Left ventricle myocardium inferior (tissue), 1 donor: ENCODE results near the gene LRRC53. TPM values are rescaled to one million over a fixed set of nuclear protein-coding genes. Genes with fewer than 3 reads are reported as not detected.
A peak's percentile ranks its signal among the peaks of the same experiment; 100 is the strongest.

Source experiments
- DNase-seq: peaks from one replicate; pipeline ENCODE4 v3.0.0-alpha.2; 2020
- H3K27ac ChIP-seq: fragments of 200-600 bp; replicated peaks from 2 replicates; pipeline ENCODE4 v1.8.0; 2021
- H3K27me3 ChIP-seq: fragments of 200-600 bp; 2 replicates; pipeline ENCODE4 v1.8.0; 2021; ENCODE audit warnings: low read depth
- H3K36me3 ChIP-seq: fragments of 200-600 bp; 2 replicates; pipeline ENCODE4 v1.8.0; 2021
- H3K4me1 ChIP-seq: fragments of 200-600 bp; 2 replicates; pipeline ENCODE4 v1.8.0; 2021
- H3K4me3 ChIP-seq: fragments of 200-600 bp; 2 replicates; pipeline ENCODE4 v1.8.0; 2021; ENCODE audit warnings: mild to moderate bottlenecking, moderate library complexity
- H3K9me3 ChIP-seq: fragments of 200-600 bp; replicated peaks from 2 replicates; pipeline ENCODE4 v1.8.0; 2021
- CTCF ChIP-seq: fragments of 200-600 bp; IDR thresholded peaks from 2 replicates; pipeline ENCODE4 v1.8.0; 2021; ENCODE audit warnings: antibody characterized with exemption, mild to moderate bottlenecking, borderline replicate concordance
- intact Hi-C: fragments of 100-400 bp; cut with micrococcal nuclease; formaldehyde crosslinking; loops from one replicate; pipeline ENCODE4 v1.11.0; 2022
- total RNA-seq: library from RNA; stranded (reverse); fragmentation: NEBNext Ultra II Directional; extraction: Animal tissue kit (Norgen Biotek cat#: 25700); gene quantifications from one replicate; pipeline ENCODE4 v1.2.1, GENCODE V29; 2021
- donor health status: DM: no; HTN: yes; CAD: no; lungs with severe emphysema.

Gene LRRC53
- total RNA-seq, 1 donor from 2014 or later = not detected

GRCh38 chr1:74467786-74468377, 44.5 kb downstream of the LRRC53 start:
- Histone ChIP-seq H3K9me3 (peaks cover 3% of the 10 kb centered on the region), H3K27me3 (no peaks in the 10 kb centered on the region), H3K27ac (peak overlapping the region; percentile 78), H3K36me3 (peaks cover 8% of the 10 kb centered on the region), H3K4me3 (no peak overlapping the region), H3K4me1 (peaks cover 54% of the 10 kb centered on the region)
- no peak for TF ChIP-seq CTCF
- no peak for DNase-seq
- intact Hi-C loops = no loop called here

GRCh38 chr1:74465193-74465681, 47.2 kb downstream of the LRRC53 start:
- Histone ChIP-seq H3K4me3 (no peak overlapping the region), H3K4me1 (peaks cover 31% of the 10 kb centered on the region), H3K27me3 (no peaks in the 10 kb centered on the region), H3K36me3 (peaks cover 8% of the 10 kb centered on the region), H3K9me3 (peaks cover 3% of the 10 kb centered on the region), H3K27ac (no peak overlapping the region)
- intact Hi-C loops = no loop called here
- no peak for TF ChIP-seq CTCF
- no peak for DNase-seq

GRCh38 chr1:74464037-74464436, 48.4 kb downstream of the LRRC53 start:
- peaks cover 19% of the 10 kb centered on the region for H3K4me1 ChIP-seq
- H3K4me3 ChIP-seq = no peak overlapping the region
- H3K36me3 ChIP-seq = peaks cover 8% of the 10 kb centered on the region
- no peaks in the 10 kb centered on the region for H3K27me3 ChIP-seq
- TF ChIP-seq CTCF = no peak
- peak overlapping the region; percentile 36 for H3K27ac ChIP-seq
- intact Hi-C loops = no loop called here
- peaks cover 3% of the 10 kb centered on the region for H3K9me3 ChIP-seq
- DNase-seq = no peak

GRCh38 chr1:74463333-74463988, 49.0 kb downstream of the LRRC53 start:
- peaks cover 13% of the 10 kb centered on the region for H3K4me1 ChIP-seq
- no peak for DNase-seq
- no peaks in the 10 kb centered on the region for H3K27me3 ChIP-seq
- peaks cover 8% of the 10 kb centered on the region for H3K36me3 ChIP-seq
- TF ChIP-seq CTCF = no peak
- intact Hi-C loops = no loop called here
- peaks cover 3% of the 10 kb centered on the region for H3K9me3 ChIP-seq
- peak overlapping the region; percentile 36 for H3K27ac ChIP-seq
- H3K4me3 ChIP-seq = no peak overlapping the region

GRCh38 chr1:74457253-74457652, 55.2 kb downstream of the LRRC53 start:
- H3K36me3 ChIP-seq = no peaks in the 10 kb centered on the region
- no peak overlapping the region for H3K4me3 ChIP-seq
- H3K4me1 ChIP-seq = no peaks in the 10 kb centered on the region
- no peak for TF ChIP-seq CTCF
- H3K27me3 ChIP-seq = no peaks in the 10 kb centered on the region
- H3K27ac ChIP-seq = no peak overlapping the region
- H3K9me3 ChIP-seq = no peaks in the 10 kb centered on the region
- DNase-seq = no peak
- intact Hi-C loops = no loop called here
